Esophagus squamous epithelium (tissue), 4 donors: Measurements from ENCODE around the gene BRSK2.

Experiments used
- POLR2A ChIP-seq, 4 donors: fragments of 450-650 bp; IDR thresholded peaks; one replicate each; pipeline ENCODE4 v1.6.1; 2017; ENCODE audit warnings: antibody characterized with exemption in 4 of 4, mild to moderate bottlenecking in 4 of 4, moderate library complexity in 3 of 4
- TF ChIP-seq, protein P1 (sequence below), 6 experiments: fragments of 450-650 bp in 4 of 6; fragments of 200-600 bp in 2 of 6; sonication (generic) in 2 of 6; IDR thresholded peaks; one replicate each; pipeline ENCODE4 v1.5.1; 2016 to 2019; ENCODE audit warnings: antibody characterized with exemption in 6 of 6, mild to moderate bottlenecking in 4 of 6, moderate library complexity in 4 of 6

DNA sequence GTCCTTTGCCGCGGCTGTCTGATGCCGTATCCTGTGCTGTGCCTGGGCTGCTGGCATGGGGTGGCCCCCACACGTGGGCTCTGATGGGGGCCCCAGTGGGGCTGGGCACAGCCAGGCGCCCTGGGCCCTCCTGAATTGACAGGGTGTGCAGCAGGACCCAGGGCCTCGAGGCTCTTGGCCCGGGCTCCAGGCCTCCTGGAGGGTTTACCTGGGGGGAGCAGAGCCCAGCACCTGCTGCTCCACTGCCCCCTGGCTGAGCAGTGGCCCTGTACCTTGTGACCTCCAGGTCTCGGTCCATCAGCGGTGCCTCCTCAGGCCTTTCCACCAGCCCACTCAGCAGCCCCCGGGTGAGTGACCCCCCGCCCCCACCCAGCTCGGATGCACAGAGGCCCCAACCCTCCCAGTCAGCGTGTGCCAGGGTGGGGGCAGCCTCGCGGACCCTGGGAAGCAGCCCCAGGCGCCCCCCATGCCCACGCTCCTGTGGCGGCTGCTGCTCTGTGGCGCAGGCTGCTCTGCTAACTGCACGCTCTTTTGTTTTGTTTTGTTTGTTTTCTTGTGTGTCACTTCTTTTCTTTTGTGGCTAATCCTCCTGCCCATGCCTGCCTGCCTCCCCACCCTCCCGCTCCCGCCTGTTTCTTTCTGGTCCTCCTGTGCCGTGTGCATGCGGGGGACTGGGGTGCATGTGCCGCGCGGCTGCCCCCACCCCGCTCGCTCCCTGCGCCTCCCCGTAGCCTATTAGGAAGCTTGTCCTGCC, 59.9 kb downstream of the BRSK2 start:
- TF ChIP-seq, protein P1, sequence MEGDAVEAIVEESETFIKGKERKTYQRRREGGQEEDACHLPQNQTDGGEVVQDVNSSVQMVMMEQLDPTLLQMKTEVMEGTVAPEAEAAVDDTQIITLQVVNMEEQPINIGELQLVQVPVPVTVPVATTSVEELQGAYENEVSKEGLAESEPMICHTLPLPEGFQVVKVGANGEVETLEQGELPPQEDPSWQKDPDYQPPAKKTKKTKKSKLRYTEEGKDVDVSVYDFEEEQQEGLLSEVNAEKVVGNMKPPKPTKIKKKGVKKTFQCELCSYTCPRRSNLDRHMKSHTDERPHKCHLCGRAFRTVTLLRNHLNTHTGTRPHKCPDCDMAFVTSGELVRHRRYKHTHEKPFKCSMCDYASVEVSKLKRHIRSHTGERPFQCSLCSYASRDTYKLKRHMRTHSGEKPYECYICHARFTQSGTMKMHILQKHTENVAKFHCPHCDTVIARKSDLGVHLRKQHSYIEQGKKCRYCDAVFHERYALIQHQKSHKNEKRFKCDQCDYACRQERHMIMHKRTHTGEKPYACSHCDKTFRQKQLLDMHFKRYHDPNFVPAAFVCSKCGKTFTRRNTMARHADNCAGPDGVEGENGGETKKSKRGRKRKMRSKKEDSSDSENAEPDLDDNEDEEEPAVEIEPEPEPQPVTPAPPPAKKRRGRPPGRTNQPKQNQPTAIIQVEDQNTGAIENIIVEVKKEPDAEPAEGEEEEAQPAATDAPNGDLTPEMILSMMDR (IDR thresholded peaks at IDR 0.05), result no peak
- no peak for TF ChIP-seq POLR2A (IDR thresholded peaks at IDR 0.05)
